ENCODE data around the gene OR10H1.
"Not testable (repeated sequence)": the region's sequence is repeated elsewhere in the genome, so short reads cannot be mapped to it uniquely, and the experiment has no call there.

DNA sequence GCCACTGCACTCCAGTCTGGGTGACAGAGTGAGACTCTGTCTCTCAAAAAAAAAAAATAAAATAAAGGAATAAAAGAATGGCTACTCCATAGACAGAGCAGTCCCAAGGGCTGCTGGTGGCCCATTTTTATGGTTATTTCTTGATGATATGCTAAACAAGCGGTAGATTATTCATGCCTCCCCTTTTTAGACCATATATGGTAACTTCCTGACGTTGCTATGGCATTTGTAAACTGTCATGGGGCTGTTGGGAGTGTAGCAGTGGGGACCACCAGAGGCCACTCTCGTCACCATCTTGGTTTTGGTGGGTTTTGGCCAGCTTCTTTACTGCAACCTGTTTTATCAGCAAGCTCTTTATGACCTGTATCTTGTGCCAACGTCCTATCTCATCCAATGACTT lies 24.4 kb upstream of the OR10H1 start:
- TF ChIP-seq, protein P1, sequence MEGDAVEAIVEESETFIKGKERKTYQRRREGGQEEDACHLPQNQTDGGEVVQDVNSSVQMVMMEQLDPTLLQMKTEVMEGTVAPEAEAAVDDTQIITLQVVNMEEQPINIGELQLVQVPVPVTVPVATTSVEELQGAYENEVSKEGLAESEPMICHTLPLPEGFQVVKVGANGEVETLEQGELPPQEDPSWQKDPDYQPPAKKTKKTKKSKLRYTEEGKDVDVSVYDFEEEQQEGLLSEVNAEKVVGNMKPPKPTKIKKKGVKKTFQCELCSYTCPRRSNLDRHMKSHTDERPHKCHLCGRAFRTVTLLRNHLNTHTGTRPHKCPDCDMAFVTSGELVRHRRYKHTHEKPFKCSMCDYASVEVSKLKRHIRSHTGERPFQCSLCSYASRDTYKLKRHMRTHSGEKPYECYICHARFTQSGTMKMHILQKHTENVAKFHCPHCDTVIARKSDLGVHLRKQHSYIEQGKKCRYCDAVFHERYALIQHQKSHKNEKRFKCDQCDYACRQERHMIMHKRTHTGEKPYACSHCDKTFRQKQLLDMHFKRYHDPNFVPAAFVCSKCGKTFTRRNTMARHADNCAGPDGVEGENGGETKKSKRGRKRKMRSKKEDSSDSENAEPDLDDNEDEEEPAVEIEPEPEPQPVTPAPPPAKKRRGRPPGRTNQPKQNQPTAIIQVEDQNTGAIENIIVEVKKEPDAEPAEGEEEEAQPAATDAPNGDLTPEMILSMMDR (IDR thresholded peaks at IDR 0.05; ENCODE audit: insufficient read depth, low read depth, low read length) = not testable (repeated sequence)
- TF ChIP-seq EZH2 (IDR thresholded peaks at IDR 0.05; ENCODE audit: insufficient read depth, low read length) = not testable (repeated sequence)

Measured in astrocyte (in vitro differentiated cells and primary cell).